HG02885 (cell line): Measurements from ENCODE around the gene FAM53A.

Experiments
- ATAC-seq: cut with Tn5 transposase; IDR thresholded peaks from one replicate; pipeline ENCODE4 v1.9.1; 2021; ENCODE audit warnings: mild to moderate bottlenecking; ENCODE audit not compliant: unreplicated experiment, poor library complexity

Gene FAM53A

DNA sequence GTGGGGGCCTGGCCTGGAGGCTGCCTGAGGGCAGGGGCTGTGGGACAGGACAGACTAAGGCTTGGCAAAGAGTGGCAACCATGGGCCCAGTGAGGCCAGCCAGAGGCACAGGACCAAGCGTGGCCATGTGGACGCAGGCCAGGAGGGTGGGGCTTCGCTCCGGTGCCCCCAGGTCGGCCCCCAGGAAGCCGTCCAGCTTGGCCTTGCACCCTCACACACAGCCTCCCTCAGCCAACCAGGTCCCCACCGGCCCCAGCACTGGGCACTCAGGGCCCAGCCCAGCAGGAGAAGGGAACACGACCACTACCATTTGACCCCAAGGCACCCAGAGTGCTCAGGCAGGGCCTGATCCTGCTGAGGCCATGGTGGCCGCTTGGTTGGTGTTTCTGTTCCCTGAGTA, 57.2 kb downstream of the FAM53A start:
- ATAC-seq: no peak

DNA sequence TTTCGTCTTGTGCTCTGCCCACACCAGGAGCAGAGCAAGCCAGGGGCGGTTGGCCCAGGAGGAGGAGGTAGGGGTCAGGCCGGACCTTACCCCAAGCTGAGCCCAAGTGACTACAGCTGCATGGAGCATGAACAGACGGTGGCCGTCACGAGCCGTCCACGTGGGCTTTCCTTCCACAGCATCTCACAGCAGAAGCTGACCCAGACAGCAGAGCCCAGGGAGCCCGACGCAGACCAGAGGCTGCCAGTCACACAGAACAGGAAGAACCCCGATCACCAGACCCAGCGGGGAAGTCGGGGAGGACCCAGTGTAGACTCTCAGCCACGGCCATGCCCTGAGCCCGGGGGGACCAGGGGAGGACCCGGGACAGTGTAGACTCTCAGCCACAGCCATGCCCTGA, 58.0 kb downstream of the FAM53A start:
- ATAC-seq: no peak

GRCh38 chr4:1625600-1626138, 58.4 kb downstream of the FAM53A start:
- no peak for ATAC-seq

DNA sequence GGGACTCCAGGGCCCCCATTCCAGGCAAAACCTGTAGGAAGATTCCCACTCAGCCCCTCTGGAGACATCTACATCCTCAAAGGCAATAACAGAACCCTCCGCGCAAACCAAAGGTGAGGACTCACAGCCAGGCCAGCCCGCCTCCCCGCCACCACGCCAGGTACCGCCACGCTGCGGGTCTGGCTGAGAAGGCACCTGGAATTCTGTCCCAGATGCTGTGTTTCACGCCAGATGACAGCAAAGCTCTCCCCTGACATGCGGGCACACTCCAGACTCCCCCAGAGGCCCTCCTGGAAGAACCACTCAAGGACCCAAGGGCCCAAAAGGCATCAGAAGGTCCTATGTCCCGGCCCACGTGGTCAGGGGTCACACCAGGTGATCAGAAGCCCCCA, 59.6 kb downstream of the FAM53A start:
- ATAC-seq: no peak

GRCh38 chr4:1623821-1624518, 60.1 kb downstream of the FAM53A start:
- no peak for ATAC-seq

DNA sequence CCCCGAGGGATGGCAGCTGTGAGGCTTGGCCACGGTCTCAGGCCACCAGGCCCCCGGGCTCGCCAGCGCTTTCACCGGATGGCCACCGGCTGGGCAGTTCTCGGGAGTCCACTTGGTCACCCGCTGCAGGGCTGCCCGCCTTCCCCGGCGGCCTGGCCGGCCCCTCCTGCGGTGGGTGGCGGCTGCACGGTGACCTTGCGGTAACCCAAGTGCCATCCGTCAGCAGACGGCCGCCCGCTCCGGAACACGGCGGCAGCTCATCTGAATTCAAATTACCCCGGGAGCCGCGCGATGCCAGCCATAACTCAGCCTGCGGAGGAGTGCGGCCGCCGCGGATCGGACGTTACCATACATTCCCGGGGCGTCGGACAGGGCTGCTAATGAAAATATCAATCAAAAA, 60.7 kb downstream of the FAM53A start:
- ATAC-seq: no peak

- ATAC-seq: no peak
These were observed 61.2 kb downstream of the FAM53A start for GRCh38 chr4:1622956-1623355.

GRCh38 chr4:1622238-1622637, 61.9 kb downstream of the FAM53A start:
- no peak for ATAC-seq

DNA sequence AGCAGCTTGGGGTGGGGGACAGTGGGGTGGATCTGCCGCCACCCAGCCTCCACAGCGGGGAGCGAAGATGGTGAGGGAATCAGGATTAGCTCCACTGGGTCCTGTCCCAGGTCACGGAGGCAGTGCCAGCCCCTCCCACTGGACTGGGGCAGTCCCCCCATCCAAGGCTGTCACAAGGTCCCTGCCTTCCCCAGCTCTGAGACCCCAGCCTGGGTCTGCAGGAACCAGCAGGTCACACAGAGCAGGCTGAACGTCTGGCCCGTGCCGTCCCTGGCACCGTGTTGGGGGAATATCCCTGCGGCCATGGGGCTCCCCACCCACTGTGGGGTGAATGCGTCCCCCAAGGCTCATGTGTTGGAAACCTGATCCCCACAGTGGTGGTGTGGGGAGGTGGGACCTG, 62.6 kb downstream of the FAM53A start:
- no peak for ATAC-seq

DNA sequence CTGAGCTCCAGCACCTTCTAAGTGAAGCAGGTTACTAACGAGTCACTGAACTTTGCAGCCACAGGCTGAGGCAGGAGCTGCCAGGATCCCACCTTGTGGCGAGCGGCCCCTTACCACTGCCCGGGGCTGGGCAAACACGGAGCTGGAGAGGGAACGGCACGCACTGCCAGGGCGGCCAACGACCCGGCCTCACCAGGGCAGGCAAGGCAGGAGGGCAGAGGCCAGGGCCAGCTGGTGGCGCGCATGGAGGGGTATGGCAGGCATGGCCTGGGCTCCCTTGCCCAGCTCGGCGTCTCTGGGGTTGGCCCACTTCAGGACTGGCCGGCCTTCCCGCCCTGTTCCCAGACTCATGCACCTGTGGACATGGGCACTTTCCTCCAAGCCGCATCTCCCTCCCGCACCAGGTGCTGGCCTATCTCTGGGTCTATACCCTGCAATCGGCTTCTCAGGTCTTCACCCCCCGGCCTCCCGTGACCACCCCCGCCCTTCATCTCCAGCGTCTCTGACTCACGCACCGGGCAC, 64.9 kb downstream of the FAM53A start:
- no peak for ATAC-seq

GRCh38 chr4:1618438-1618837, 65.7 kb downstream of the FAM53A start:
- no peak for ATAC-seq

- no peak for ATAC-seq
These were observed 67.6 kb downstream of the FAM53A start for GRCh38 chr4:1616557-1616930.

DNA sequence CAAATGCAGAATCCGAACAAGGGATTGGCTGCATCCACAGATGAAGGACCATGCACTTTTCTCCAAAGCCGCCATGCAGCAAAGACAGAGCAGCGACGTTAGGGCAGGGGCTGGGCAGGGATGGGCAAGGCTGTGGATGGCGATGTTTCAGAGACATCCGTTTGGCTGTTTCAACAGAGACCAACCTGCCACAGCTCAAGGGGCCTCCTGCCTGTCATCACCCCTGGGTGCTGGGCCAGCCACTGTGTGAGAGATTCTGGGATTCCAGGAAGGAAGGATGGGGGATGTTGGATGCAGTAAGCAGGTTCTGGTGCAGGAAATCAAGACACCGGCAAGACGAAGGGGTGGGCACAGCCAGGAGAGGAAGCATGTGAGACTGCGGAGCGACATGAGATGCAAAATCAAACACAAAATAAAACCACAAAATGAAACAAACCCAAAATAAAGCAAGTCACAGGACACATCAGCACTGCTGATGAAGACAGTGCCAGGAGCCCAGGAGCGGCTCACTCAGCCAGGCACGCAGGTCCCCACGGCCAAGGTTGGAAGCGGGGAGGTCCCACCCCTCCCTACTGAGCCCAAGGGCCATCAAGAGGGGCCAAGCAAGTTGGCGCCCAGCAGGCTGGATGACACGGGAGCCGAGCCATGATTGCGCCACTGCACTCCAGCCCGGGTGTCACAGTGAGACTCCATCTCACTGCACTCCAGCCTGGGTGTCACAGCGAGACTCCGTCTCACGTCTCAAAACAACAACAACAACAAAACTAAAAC, 68.1 kb downstream of the FAM53A start:
- ATAC-seq: no peak

DNA sequence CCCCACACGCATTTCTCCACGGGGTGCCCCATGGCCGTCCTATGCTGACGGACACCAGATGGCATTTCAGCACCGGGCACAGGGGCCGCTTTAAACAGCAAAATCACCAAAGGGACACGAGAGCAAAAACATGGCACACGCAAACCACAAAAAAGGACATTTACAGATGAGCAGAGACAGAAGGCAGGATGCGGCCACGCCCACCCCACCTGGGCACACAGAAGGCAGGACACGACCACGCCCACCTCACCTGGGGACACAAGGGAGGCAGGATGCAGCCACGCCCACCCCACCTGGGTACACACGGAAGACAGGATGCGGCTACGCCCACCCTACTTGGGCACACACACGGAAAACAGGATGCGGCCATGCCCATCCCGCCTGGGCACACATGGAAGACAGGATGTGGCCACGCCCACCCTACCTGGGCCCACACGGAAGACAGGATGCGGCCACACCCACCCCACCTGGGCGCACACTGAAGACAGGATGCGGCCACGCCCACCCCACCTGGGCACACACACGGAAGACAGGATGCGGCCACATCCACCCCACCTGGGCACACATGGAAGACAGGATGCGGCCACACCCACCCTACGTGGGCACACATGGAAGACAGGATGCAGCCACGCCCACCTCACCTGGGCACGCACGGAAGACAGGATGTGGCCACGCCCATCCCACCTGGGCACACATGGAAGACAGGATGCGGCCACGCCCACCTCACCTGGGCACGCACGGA, 69.1 kb downstream of the FAM53A start:
- ATAC-seq: no peak

- ATAC-seq: no peak
These were observed 69.6 kb downstream of the FAM53A start for GRCh38 chr4:1614502-1614853.

GRCh38 chr4:1614049-1614448, 70.1 kb downstream of the FAM53A start:
- no peak for ATAC-seq

- no peak for ATAC-seq
These were observed 71.0 kb downstream of the FAM53A start for GRCh38 chr4:1613099-1613495.

DNA sequence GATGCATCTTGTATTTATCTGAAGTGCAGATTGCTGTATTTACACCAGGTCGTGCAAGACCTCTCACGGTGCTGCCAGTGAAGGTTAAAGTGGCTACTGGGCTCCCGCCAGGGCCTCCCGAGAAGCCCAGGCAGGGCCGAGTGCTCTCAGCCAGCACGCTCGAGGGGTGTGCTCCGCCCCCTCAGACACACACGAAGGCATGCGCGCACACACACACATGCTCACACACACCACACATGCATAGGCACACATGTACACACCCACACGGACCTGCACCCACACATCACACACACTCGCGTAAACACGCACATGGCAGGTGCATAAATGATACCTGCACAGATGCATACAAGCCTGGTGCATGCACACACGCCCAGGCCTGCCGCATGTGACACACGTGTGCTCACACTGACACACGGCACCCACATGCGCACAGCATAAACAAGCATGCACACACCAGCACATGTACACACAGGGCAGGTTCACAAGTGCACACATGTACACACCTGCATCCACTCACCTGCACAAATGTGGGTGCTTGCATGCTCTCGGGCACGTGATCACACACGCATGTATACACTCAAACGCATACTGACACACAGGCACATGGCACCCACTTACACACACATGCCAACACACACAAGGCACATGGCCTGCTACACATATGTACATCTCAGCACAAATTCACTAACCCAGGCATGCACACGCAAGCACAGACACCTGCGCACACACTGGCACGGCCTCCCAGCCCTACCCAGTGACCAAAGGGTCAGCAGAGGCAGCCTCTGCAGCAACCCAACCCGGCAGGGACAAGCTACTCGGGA, 71.6 kb downstream of the FAM53A start:
- ATAC-seq: no peak

- no peak for ATAC-seq
These were observed 72.6 kb downstream of the FAM53A start for GRCh38 chr4:1611501-1611870.

- no peak for ATAC-seq
These were observed 73.2 kb downstream of the FAM53A start for GRCh38 chr4:1610791-1611500.
